Gastrocnemius medialis (tissue), 4 donors: Measurements from ENCODE around the gene VPS52.

Experiments
- POLR2A ChIP-seq, 2 donors: fragments of 450-650 bp; IDR thresholded peaks; one replicate each; pipeline ENCODE4 v1.6.1; 2017; ENCODE audit warnings: antibody characterized with exemption in 2 of 2, mild to moderate bottlenecking in 2 of 2, moderate library complexity in 2 of 2
- TF ChIP-seq, protein P1 (sequence below), 5 experiments: fragments of 450-650 bp in 3 of 5; fragments of 200-600 bp in 2 of 5; sonication (generic) in 2 of 5; IDR thresholded peaks in 4 of 5; conservative IDR thresholded peaks in 1 of 5; 1 replicate in 4 of 5; 2 replicates in 1 of 5; pipeline ENCODE4 v1.5.1; 2016 to 2019; ENCODE audit warnings: antibody characterized with exemption in 5 of 5, mild to moderate bottlenecking in 3 of 5, moderate library complexity in 3 of 5

DNA sequence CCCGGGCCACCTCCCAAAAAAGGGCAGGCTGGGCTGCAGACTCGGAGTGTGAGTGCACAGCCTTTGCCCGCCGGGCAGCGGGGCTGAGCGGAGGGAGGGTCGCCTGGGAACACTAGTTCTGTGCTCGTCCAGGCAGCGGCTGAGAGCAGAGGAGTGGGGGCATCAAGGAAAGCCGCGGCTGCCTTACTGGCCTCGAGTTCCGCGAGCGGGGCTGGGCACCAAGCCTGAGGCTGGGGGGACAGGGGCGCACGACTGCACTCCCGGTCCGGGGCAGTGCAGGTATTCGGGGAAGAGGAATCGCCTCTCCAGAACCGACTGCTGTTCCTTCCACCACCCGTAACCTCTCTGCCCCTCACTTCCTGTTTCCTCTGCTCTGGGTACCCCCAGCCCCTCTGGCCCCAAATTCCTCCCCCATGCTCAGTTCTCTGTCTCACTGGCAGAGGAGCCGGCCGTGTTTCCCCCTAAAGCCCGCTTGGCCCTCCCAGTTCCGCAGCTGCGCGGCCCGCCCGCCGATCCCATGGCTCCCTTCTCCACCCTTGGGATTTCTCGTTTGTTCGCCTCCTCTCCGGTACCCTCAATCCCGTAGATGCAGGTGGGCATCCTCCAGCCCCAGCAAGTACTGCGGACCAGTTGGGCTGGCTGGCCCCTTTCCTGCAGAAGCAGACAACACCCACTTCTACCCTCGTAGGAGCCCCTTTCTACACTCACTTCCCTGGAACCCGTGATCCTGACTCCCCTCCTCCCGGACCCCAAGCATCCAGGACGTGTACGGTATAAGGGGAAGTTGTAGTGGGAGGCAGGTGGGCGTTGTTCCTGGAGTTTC, 58.3 kb downstream of the VPS52 start:
- TF ChIP-seq, protein P1, sequence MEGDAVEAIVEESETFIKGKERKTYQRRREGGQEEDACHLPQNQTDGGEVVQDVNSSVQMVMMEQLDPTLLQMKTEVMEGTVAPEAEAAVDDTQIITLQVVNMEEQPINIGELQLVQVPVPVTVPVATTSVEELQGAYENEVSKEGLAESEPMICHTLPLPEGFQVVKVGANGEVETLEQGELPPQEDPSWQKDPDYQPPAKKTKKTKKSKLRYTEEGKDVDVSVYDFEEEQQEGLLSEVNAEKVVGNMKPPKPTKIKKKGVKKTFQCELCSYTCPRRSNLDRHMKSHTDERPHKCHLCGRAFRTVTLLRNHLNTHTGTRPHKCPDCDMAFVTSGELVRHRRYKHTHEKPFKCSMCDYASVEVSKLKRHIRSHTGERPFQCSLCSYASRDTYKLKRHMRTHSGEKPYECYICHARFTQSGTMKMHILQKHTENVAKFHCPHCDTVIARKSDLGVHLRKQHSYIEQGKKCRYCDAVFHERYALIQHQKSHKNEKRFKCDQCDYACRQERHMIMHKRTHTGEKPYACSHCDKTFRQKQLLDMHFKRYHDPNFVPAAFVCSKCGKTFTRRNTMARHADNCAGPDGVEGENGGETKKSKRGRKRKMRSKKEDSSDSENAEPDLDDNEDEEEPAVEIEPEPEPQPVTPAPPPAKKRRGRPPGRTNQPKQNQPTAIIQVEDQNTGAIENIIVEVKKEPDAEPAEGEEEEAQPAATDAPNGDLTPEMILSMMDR (IDR thresholded peaks at IDR 0.05 in 4 of 5, conservative IDR thresholded peaks at IDR 0.05 in 1 of 5), result no peak
- no peak for TF ChIP-seq POLR2A (IDR thresholded peaks at IDR 0.05)
